HG02798 (cell line): ENCODE measurements around the gene OSGEPL1.
A peak's percentile ranks its signal among the peaks of the same experiment; 100 is the strongest.
"Not testable (repeated sequence)": the region's sequence is repeated elsewhere in the genome, so short reads cannot be mapped to it uniquely, and the experiment has no call there.

Experiments
- ATAC-seq: cut with Tn5 transposase; IDR thresholded peaks from one replicate; pipeline ENCODE4 v1.9.1; 2021; ENCODE audit warnings: mild to moderate bottlenecking; ENCODE audit not compliant: unreplicated experiment, poor library complexity

OSGEPL1 gene

DNA sequence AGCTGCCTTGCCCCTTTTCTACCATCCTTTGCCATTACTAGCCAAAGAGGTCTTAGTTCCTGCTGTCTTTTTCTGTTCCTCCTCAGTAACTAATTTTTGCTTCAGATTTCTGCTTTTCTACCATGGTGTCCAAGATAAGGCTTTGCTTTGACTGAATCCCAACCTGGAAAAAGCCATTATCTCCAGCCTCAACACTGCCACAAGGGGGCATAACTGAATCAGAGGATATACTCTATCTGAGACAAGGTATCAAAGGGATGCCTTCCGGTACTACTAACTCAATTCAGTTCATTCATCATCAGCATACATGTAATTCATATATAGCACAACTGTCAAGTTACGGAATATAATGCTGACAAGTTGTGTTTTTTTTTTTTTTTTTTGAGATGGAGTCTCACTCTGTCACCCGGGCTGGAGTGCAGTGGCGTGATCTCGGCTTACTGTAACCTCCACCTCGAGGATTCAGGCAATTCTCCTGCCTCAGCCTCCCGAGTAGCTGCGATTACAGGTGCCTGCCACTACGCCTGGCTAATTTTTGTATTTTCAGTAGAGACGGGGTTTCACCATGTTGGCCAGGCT lies 11.4 kb downstream of the OSGEPL1 start:
- ATAC-seq, result peak; percentile 70

DNA sequence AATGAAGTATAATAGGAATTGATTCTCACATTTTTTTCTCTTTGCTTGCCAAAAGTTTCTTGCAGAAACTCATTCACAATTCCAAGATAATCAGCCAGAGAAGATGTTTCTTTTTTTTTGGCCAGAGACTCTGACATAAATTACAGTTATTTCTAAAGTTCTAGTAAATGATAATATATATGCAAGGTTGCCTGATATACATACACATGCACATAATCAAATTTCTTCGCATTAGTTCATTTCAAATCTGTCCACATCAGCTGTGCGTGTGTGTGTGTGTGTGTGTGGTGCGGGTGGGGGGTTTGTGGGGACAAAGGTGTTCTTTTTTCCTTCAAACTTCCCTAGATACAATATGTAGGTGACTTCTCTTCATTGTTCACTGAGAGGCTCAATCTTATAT lies 33.2 kb downstream of the OSGEPL1 start:
- no peak for ATAC-seq

DNA sequence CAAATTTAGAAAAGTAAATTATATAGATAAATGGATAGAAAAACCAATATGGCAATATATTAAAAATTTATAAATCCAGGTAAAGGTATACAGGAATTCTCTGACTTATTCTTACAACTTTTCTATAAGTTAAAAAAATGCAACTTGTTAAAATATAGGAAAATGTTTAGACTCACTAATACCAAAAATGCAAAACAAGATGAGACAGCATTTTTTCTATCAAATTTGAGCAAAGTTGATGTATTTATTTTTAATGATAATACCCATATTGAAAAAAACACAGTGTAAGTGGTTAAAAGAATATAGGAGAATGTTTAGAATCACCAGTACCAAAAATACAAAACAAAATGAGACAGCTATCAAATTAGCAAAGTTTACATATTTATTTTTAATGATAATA lies 35.7 kb downstream of the OSGEPL1 start:
- ATAC-seq, result no peak

DNA sequence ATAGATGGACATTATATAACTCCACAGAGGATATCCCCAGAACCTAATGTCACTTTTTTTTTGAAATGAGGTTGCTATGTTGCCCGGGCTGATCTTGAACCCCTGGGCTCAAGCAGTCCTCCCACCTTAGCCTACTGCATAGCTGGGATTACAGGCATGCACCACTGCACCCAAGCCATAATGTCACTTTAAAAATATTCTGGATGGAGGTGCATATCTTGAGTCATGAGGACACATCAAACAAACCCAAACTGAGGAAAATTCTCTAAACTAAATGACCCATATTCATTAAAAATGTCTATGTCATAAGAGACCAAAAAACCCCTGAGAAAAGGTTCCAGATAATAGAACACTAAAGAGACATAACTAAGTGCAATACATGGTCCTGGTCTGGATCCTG lies 36.3 kb downstream of the OSGEPL1 start:
- no peak for ATAC-seq

DNA sequence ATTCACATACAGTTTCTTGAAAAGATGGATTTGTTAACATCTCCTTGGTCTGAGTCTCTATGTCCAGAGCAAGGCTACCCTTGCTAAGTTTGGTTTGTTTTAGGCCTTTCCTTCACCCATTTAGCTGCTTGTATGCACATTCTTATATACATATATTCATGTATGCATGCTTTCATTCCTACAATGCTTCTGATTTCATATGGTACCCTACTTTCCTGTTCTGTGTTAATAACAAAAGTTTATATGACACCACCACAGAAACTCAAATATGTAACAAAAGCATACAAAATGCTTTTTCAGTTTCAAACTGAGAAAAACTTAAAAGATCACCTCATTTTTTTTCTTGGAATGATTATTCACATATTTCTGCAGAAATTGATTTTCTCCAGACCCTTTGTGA lies 39.4 kb downstream of the OSGEPL1 start:
- ATAC-seq, result no peak

DNA sequence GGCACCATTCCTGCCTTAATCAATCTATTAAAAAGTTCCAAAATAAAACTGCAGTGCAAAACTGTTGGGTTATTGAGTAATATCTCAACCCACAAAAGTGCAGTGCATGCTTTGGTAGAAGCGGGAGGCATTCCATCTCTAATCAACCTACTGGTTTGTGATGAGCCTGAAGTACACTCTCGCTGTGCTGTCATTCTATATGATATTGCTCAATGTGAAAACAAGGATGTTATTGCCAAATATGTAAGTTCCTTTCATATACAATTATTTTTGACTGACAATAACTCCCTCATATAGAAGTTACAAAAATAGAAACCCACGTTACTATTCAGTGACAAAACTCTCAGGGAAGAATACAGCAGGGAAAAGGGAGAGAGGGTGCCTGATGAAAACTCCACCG lies 43.0 kb downstream of the OSGEPL1 start:
- ATAC-seq, result no peak

DNA sequence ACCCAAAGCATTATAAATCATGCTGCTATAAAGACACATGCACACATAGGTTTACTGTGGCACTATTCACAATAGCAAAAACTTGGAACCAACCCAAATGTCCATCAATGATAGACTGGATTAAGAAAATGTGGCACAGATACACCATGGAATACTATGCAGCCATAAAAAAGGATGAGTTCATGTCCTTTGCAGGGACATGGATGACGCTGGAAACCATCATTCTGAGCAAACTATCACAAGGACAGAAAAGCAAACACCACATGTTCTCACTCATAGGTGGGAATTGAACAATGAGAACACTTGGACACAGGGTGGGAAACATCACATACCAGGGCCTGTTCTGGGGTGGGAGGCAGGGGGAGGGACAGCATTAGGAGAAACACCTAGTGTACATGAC lies 45.0 kb downstream of the OSGEPL1 start:
- ATAC-seq, result not testable (repeated sequence)

DNA sequence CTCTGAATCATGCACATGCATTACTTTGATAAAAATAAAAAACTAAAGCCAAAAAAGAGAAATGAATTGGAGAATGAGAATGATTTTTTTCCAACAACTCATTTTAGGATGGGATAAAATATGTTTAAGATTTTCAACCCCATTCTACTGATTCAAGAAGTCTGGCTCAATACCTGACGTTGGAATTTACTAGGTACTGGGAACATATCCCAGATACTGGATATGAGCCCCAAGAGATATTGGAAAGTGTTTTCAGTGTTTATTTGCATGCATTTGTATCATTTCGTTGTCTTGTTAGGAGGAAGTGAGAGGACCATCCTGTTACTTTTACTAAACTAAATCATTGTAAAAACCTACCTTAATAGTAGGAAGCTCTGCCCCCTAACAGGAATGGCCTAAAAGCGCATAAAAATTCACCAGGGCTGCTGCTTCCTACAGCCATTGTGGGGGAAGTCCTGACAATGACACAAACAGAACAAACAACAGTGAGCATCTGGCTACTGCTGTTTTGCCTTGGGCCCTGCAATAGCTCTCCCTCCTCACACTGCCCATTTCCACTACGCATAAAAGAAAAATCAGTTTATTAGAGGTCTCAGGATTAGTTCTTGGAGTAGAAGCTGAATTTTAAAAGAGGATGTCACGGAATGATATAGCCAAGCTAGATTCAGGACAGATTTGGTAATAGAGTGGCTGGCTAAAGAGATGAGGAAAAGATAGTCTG lies 52.9 kb downstream of the OSGEPL1 start:
- ATAC-seq, result no peak

DNA sequence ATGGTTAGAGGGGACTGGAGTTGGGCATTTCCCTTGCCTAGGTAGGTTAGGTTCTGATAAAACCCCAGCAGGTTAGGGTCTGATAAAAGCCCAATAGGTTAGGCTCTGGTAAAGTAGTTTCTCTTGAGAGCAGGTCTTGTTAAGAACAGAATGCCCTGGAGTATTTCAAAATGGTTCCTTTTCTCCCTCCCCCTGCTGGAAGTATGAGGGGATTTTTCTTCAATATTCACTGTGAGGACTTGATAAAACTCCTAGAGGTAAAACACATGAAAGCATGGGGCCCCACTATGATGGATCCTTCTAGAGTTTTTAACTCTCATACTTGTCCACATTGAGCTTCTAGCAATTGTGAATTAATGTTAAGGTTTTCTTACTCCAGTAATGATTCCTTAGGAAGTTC lies 60.5 kb downstream of the OSGEPL1 start:
- ATAC-seq, result no peak

DNA sequence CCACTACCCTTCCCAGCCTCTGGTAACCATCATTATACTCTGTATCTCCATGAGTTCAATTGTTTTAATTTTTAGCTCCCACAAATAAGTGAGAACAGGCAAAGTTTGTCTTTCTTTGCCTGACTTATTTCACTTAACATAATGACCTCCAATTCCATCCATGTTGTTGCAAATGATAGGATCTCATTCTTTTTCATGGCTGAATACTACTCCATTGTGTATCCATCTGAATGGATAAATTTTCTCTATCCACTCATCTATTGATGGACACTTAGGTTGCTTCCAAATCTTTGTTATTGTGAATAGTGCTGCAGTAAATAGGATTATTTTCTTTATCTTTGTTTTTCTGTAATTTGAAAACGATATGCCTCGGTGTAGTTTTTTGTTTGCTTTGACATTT lies 61.9 kb downstream of the OSGEPL1 start:
- ATAC-seq, result no peak

DNA sequence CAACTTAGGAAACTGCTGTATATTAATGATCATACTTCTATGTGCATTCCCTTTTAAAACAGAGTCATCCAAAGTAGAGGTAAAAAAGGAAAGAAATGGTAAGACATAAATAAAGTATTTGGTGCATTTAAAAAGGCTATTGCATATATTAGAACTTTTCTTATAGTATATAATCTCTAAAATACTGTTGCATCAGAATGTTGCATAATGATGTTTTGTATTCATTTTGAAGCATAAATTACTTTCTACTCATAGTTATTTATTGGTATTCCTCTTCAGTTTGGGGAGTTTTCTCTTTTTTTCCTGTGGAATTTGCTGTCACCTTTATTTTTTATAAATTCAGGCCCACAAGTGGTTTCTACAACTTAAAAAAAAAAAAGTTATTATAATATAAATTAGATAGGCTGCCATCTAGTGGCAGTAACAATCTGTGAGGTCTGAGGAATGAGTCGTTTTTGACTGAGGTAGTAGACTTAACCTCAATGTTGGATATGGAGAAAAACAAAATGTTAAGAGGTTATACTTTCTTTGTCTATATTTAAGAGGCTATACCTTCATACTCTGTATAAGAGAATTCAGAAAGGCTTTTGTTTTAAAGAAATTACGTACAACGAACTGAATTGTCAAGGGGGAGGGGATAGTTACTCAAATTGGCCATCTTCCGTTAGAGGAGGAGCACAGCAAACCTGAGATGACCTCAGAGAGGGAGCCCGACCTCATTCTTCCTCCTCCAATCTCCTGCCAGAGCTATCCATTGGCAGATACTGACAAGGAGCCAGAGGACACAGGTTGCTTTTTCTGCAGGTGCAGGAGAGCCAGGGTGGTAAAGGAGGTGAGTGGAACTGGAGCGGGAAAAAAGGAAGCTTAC lies 64.3 kb downstream of the OSGEPL1 start:
- peak; percentile 48 for ATAC-seq
